ENCODE results near the gene PANX1.
"Not testable (repeated sequence)": the region's sequence is repeated elsewhere in the genome, so short reads cannot be mapped to it uniquely, and the experiment has no call there.

The PANX1 gene

GRCh38 chr11:94150704-94151685 is 22.4 kb downstream of the PANX1 start:
- no peak for DNase-seq

- DNase-seq: no peak
Observed at GRCh38 chr11:94151903-94152677, 23.4 kb downstream of the PANX1 start.

GRCh38 chr11:94152678-94153065 is 24.0 kb downstream of the PANX1 start:
- no peak for DNase-seq

GRCh38 chr11:94153320-94153719 is 24.7 kb downstream of the PANX1 start:
- DNase-seq: no peak

GRCh38 chr11:94154095-94154856 is 25.6 kb downstream of the PANX1 start:
- no peak for DNase-seq

- not testable (repeated sequence) for DNase-seq
Observed at GRCh38 chr11:94157339-94157738, 28.7 kb downstream of the PANX1 start.

GRCh38 chr11:94168882-94169281 is 40.2 kb downstream of the PANX1 start:
- DNase-seq: no peak

- no peak for DNase-seq
Observed at GRCh38 chr11:94169516-94169915, 40.9 kb downstream of the PANX1 start.

- DNase-seq: no peak
Observed at GRCh38 chr11:94169930-94170545, 41.4 kb downstream of the PANX1 start.

- no peak for DNase-seq
Observed at GRCh38 chr11:94170953-94171352, 42.3 kb downstream of the PANX1 start.

- peak; percentile 24 for DNase-seq
Observed at GRCh38 chr11:94171693-94172440, 43.2 kb downstream of the PANX1 start.

- DNase-seq: no peak
Observed at GRCh38 chr11:94175535-94175934, 46.9 kb downstream of the PANX1 start.

- no peak for DNase-seq
Observed at GRCh38 chr11:94178331-94178730, 49.7 kb downstream of the PANX1 start.

GRCh38 chr11:94179696-94180095 is 51.1 kb downstream of the PANX1 start:
- no peak for DNase-seq

GRCh38 chr11:94181526-94181925 is 52.9 kb downstream of the PANX1 start:
- no peak for DNase-seq

GRCh38 chr11:94181943-94182342 is 53.3 kb downstream of the PANX1 start:
- no peak for DNase-seq

GRCh38 chr11:94183251-94183885 is 54.7 kb downstream of the PANX1 start:
- no peak for DNase-seq

- DNase-seq: peak; percentile 40
Observed at GRCh38 chr11:94183886-94184264, 55.2 kb downstream of the PANX1 start.

- DNase-seq: no peak
Observed at GRCh38 chr11:94184362-94184761, 55.7 kb downstream of the PANX1 start.

- no peak for DNase-seq
Observed at GRCh38 chr11:94184846-94185245, 56.2 kb downstream of the PANX1 start.

- DNase-seq: no peak
Observed at GRCh38 chr11:94185416-94186084, 56.9 kb downstream of the PANX1 start.
